ENCODE results near the gene SENP5. TPM values are rescaled to one million over a fixed set of nuclear protein-coding genes. Genes with fewer than 3 reads are reported as not detected.
A peak's percentile ranks its signal among the peaks of the same experiment; 100 is the strongest.

Gene SENP5
- total and polyA plus RNA-seq, 2 of the 8 experiments (the other 6 are each of a cell fraction or from before 2014, with no cell fraction given) = 6.7 to 27.3 TPM

GRCh38 chr3:196914866-196915265 lies 47.1 kb downstream of the SENP5 start:
- H3K9me3 ChIP-seq (ENCODE audit: insufficient read depth in 2 of 2, low read depth in 1 of 2, low read length in 1 of 2) = no peaks in the 10 kb centered on the region
- H4K5ac ChIP-seq (ENCODE audit: insufficient read length, low read depth, low read length) = no peak overlapping the region
- H3K27ac ChIP-seq (ENCODE audit: low read depth, low read length) = no peak overlapping the region
- no peak overlapping the region for H2BK20ac ChIP-seq (ENCODE audit: low read length)
- no peak overlapping the region for H3K56ac ChIP-seq (replicated peaks; ENCODE audit: insufficient read length, low read depth, low read length)
- no peaks in the 10 kb centered on the region for H3K23me2 ChIP-seq (ENCODE audit: low read depth, low read length)
- FAIRE-seq (no peak), DNase-seq (ENCODE audit: low read depth in 1 of 2, low spot score in 2 of 2) (no peak)
- no peak overlapping the region for H4K8ac ChIP-seq (ENCODE audit: extremely low read depth, insufficient read depth, low read length)
- no peaks in the 10 kb centered on the region for H3K4me1 ChIP-seq (replicated peaks in 1 of 4; ENCODE audit: control insufficient read depth in 3 of 4, insufficient read depth in 4 of 4, low read length in 3 of 4)
- no peak overlapping the region for H3K9ac ChIP-seq (replicated peaks in 1 of 4; ENCODE audit: extremely low read depth in 1 of 4, low read depth in 3 of 4, low read length in 3 of 4)
- H2BK12ac ChIP-seq (ENCODE audit: low read depth, low read length) = no peak overlapping the region
- H3K23ac ChIP-seq (ENCODE audit: insufficient read length) = no peak overlapping the region
- H2AK5ac ChIP-seq (ENCODE audit: low read depth, low read length) = no peak overlapping the region
- no peak for TF ChIP-seq SAP30 (IDR thresholded peaks at IDR 0.05; ENCODE audit: insufficient read depth, insufficient replicate concordance, low read length)
- TF ChIP-seq, protein P1, sequence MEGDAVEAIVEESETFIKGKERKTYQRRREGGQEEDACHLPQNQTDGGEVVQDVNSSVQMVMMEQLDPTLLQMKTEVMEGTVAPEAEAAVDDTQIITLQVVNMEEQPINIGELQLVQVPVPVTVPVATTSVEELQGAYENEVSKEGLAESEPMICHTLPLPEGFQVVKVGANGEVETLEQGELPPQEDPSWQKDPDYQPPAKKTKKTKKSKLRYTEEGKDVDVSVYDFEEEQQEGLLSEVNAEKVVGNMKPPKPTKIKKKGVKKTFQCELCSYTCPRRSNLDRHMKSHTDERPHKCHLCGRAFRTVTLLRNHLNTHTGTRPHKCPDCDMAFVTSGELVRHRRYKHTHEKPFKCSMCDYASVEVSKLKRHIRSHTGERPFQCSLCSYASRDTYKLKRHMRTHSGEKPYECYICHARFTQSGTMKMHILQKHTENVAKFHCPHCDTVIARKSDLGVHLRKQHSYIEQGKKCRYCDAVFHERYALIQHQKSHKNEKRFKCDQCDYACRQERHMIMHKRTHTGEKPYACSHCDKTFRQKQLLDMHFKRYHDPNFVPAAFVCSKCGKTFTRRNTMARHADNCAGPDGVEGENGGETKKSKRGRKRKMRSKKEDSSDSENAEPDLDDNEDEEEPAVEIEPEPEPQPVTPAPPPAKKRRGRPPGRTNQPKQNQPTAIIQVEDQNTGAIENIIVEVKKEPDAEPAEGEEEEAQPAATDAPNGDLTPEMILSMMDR (IDR thresholded peaks at IDR 0.05; ENCODE audit: control extremely low read depth in 1 of 3, insufficient read depth in 1 of 3, low read depth in 1 of 3, low read length in 3 of 3) = peak in 2 of 3 experiments; percentile 8 to 20; a peak in 1 of 4 replicates
- 82% methylated on average over 4 of the region's 4 CpGs; no CpG with 5 or more reads in 1 of the 2 experiments for WGBS, 2 experiments (ENCODE audit: extremely low coverage in 1 of 2, insufficient coverage in 1 of 2, insufficient read length in 1 of 2, insufficient replicate concordance in 2 of 2, low coverage in 1 of 2, low lambda C conversion rate in 2 of 2, missing lambda C conversion rate in 1 of 2)
- H3K27me3 ChIP-seq (replicated peaks in 1 of 4; ENCODE audit: control insufficient read depth in 3 of 4, extremely low read depth in 1 of 4, insufficient read depth in 3 of 4, low read length in 3 of 4) = no peaks in the 10 kb centered on the region
- peaks cover 0 to 2% (median 0%) of the 10 kb centered on the region in 4 experiments; a peak in 2 of 8 replicates for H3K36me3 ChIP-seq (ENCODE audit: control insufficient read depth in 2 of 4, insufficient read depth in 4 of 4, low read length in 3 of 4)
- H2AFZ ChIP-seq (ENCODE audit: low read length) = no peak overlapping the region
- H4K91ac ChIP-seq (replicated peaks; ENCODE audit: insufficient read length, low read length) = no peak overlapping the region
- no peak overlapping the region for H2BK15ac ChIP-seq (ENCODE audit: low read length)
- H3K79me1 ChIP-seq (ENCODE audit: low read depth, low read length) = no peaks in the 10 kb centered on the region
- H3K14ac ChIP-seq (ENCODE audit: insufficient read length) = no peak overlapping the region
- H3K18ac ChIP-seq (ENCODE audit: extremely low read depth, low read length) = no peak overlapping the region
- ChIA-PET POLR2A (ENCODE audit: partially characterized antibody) (interaction anchor here (1.2 kb wide), 1 partner anchor 27 kb away, joined by 5 read pairs; the partner anchor contains the start of gene NCBP2), CTCF (ENCODE audit: partially characterized antibody) (interaction anchor here (1.0 to 1.2 kb wide), 2 partner anchors 12 to 80 kb away, joined by 3 read pairs; no protein-coding TSS in a partner anchor)
- H3K4me3 ChIP-seq (ENCODE audit: extremely low read depth in 1 of 4, insufficient read depth in 2 of 4, low read depth in 3 of 4, low read length in 4 of 4) = no peak overlapping the region
- H3K4me2 ChIP-seq (ENCODE audit: insufficient read depth in 1 of 2, low read depth in 2 of 2, low read length in 2 of 2) = no peak overlapping the region
- H2BK120ac ChIP-seq (replicated peaks; ENCODE audit: low read depth, low read length) = no peak overlapping the region
- no peak overlapping the region for H3K4ac ChIP-seq (replicated peaks; ENCODE audit: insufficient read length, low read depth, low read length)
- peaks cover 0 to 3% of the 10 kb centered on the region in 2 experiments for H4K20me1 ChIP-seq (replicated peaks in 1 of 2; ENCODE audit: control insufficient read depth in 1 of 2, insufficient read depth in 2 of 2, low read length in 2 of 2)
- H3K79me2 ChIP-seq (ENCODE audit: control insufficient read depth in 1 of 2, insufficient read depth in 2 of 2, low read length in 2 of 2) = no peaks in the 10 kb centered on the region
- H2BK5ac ChIP-seq (ENCODE audit: low read depth, low read length) = no peak overlapping the region
